Femur (tissue), 1 donor: ENCODE results near the gene AMDHD2.
"Not testable (repeated sequence)": the region's sequence is repeated elsewhere in the genome, so short reads cannot be mapped to it uniquely, and the experiment has no call there.

ENCODE experiments used
- DNase-seq: peaks from one replicate; pipeline ENCODE4 v3.0.0-alpha.2; 2017

The AMDHD2 gene

GRCh38 chr16:2535625-2536013, 15.4 kb downstream of the AMDHD2 start:
- no peak for DNase-seq

GRCh38 chr16:2537451-2538379, 17.5 kb downstream of the AMDHD2 start, which contains the start of gene PDPK1:
TSS of gene PDPK1 (plus strand) at chr16:2538021. CDS start at chr16:2538113, 92 bp downstream.
- DNase-seq, result peak; percentile 97

GRCh38 chr16:2539192-2539844, 19.1 kb downstream of the AMDHD2 start:
- DNase-seq, result not testable (repeated sequence)

GRCh38 chr16:2539845-2540458, 19.8 kb downstream of the AMDHD2 start:
- peak; percentile 34 for DNase-seq

GRCh38 chr16:2540912-2541311, 20.7 kb downstream of the AMDHD2 start:
- not testable (repeated sequence) for DNase-seq

GRCh38 chr16:2541409-2541808, 21.2 kb downstream of the AMDHD2 start:
- peak; percentile 18 for DNase-seq

GRCh38 chr16:2543771-2544170, 23.6 kb downstream of the AMDHD2 start:
- DNase-seq, result not testable (repeated sequence)

- not testable (repeated sequence) for DNase-seq
Observed at GRCh38 chr16:2550283-2550878, 30.2 kb downstream of the AMDHD2 start.

- not testable (repeated sequence) for DNase-seq
Observed at GRCh38 chr16:2551420-2551889, 31.3 kb downstream of the AMDHD2 start.

- DNase-seq, result not testable (repeated sequence)
Observed at GRCh38 chr16:2554709-2555425, 34.7 kb downstream of the AMDHD2 start.

- not testable (repeated sequence) for DNase-seq
Observed at GRCh38 chr16:2557150-2557549, 37.0 kb downstream of the AMDHD2 start.

- DNase-seq, result not testable (repeated sequence)
Observed at GRCh38 chr16:2560131-2560797, 40.1 kb downstream of the AMDHD2 start.

GRCh38 chr16:2560798-2561133, 40.6 kb downstream of the AMDHD2 start:
- not testable (repeated sequence) for DNase-seq

- not testable (repeated sequence) for DNase-seq
Observed at GRCh38 chr16:2567506-2567905, 47.3 kb downstream of the AMDHD2 start.

GRCh38 chr16:2568573-2568972, 48.4 kb downstream of the AMDHD2 start:
- DNase-seq, result not testable (repeated sequence)

- DNase-seq, result not testable (repeated sequence)
Observed at GRCh38 chr16:2572704-2573103, 52.5 kb downstream of the AMDHD2 start.

- DNase-seq, result not testable (repeated sequence)
Observed at GRCh38 chr16:2575839-2576238, 55.7 kb downstream of the AMDHD2 start.

- DNase-seq, result not testable (repeated sequence)
Observed at GRCh38 chr16:2577044-2577443, 56.9 kb downstream of the AMDHD2 start.

- DNase-seq, result not testable (repeated sequence)
Observed at GRCh38 chr16:2578905-2579304, 58.7 kb downstream of the AMDHD2 start.

GRCh38 chr16:2580143-2580542, 60.0 kb downstream of the AMDHD2 start:
- DNase-seq, result peak; percentile 38

GRCh38 chr16:2580818-2581217, 60.6 kb downstream of the AMDHD2 start:
- not testable (repeated sequence) for DNase-seq
